GM08714 (cell line): Measurements from ENCODE around the gene ZNF337.
"Not testable (repeated sequence)": the region's sequence is repeated elsewhere in the genome, so short reads cannot be mapped to it uniquely, and the experiment has no call there.

Experiments
- H3K4me3 ChIP-seq: fragments of 200-500 bp; sonication (Bioruptor generic); 2 replicates; pipeline ENCODE4 v1.5.1; 2014; ENCODE audit warnings: mild to moderate bottlenecking, low read length, inconsistent platforms
- ZNF274 ChIP-seq: IDR thresholded peaks from 2 replicates; pipeline ENCODE4 v1.6.1; 2012; ENCODE audit warnings: mild to moderate bottlenecking, low read depth, low read length

The ZNF337 gene

DNA sequence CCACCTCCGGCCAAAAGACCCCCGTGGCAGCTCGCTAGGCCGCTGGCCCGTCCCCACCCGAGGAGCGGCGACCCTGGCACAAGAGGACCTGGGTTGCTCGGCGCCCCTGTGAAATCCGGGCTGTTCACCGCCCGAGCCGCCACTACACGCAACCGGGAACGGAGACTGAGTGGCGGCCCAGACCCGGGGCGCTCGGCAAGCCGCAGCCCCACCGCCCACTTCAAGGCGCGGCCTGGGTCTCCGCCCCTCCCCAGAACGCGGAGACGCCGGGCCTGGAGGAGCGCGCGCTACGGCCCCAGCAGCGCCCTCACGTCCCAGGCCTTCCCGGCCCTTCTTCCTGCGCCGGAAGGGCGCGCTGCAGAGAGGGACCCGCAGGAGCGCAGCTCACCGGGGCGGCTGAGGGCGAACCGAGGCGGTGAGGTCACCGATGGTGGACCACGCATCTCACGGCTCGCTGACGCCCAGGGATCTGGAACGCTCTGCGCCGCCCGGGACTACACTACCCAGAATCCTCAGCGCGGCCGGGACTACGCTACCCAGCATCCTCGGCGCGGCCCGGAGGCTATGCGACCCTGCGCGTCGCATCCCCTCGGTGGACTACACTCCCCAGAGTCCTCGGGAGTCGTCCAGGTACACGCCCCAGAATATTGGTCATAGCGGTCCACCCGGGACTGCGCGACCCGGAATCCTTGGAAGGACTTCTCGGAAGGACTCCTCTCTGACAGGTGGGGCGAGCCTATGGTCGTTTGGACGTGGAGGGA is at the start of gene ZNF337:
TSS of gene ZNF337 (minus strand) at position 483 of the 761 bp plus-strand sequence. CDS start 10,436 bp downstream, outside the sequence.
- peak within 1 kb of the TSS; percentile 84 for H3K4me3 ChIP-seq
- no peak for TF ChIP-seq ZNF274

GRCh38 chr20:25745738-25746137 is 49.1 kb upstream of the ZNF337 start:
- H3K4me3 ChIP-seq: no peak overlapping the region
- TF ChIP-seq ZNF274: no peak

DNA sequence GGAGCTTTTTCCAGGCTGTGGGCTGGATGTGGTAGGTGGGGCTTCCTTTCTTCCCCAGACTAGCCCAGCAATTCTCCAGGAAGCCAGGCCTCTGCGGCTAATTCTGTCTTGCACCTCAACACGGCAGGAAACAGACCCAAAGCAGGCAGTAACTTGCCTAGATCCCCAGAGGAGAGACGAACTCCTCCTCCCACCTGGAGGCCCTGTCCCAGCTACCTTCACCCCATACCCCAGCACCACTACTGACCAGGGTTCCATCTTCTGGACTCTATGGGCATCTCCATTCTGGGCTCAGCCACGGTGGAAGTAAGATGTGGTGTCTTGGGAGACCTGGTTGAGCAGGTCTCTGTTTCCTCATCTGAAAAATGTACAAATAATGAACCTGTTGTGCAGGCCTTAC is 48.4 kb upstream of the ZNF337 start:
- no peak overlapping the region for H3K4me3 ChIP-seq
- no peak for TF ChIP-seq ZNF274

DNA sequence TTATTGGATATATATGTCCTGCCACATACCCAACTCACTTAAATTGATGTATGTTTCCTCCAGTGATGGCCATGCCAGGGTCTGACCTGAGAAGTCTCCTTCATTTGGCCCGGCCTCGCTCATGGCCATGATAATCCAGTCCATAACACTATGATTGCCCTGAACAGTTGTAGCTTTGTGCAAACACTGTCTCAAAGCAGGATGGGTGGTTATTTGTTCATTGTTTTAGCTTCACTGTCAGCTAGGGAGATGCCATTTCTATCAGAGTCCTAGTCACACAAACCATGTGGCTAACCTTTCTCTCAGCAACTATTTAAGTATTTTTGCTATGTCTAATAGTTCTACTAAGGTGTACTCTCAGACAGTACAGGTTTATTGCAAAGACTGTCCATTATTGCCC is 47.6 kb upstream of the ZNF337 start:
- no peak overlapping the region for H3K4me3 ChIP-seq
- TF ChIP-seq ZNF274: no peak

DNA sequence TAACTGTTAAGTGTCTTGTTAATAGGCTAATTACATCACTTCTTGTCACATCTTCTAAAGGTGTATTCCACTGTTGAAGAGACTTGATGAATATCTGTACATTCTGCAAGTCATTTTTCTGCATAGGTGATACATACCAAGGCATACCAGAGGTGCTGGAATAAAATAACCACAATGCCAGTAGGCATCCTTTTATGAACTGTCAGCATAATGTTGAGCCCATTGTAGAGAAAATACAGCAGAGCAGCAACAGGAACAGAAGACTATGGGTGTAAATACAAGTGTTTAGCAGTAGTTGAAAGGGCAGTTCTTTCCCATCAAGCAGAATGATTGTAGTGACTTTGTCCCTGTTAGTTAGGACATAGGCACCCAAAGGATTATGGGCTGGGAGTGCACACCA is 44.4 kb upstream of the ZNF337 start:
- no peak overlapping the region for H3K4me3 ChIP-seq
- TF ChIP-seq ZNF274: no peak

- no peak for TF ChIP-seq ZNF274
Observed at GRCh38 chr20:25739615-25740320, 43.1 kb upstream of the ZNF337 start.

DNA sequence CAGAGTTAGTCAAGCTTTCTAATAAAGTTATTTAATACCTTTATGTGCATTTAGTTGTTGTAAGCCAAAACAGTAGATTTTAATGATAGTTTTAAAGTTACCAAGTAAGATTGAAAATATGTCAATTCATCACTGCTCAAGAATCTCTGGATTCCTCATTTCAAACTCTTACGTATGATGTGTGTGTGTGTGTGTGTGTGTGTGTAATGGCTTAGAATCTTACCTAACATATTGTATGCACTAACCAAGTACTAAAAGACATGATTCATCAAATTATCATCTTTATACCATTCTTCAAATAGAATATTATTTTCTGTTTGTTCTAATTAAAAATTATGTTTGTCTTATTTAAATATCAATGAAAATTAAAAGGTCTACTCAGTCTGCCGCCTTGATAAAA is 41.5 kb upstream of the ZNF337 start:
- no peak for TF ChIP-seq ZNF274
- no peak overlapping the region for H3K4me3 ChIP-seq

More at GRCh38 chr20:25739615-25740320, 43.1 kb upstream of the ZNF337 start:
- no peak overlapping the region for H3K4me3 ChIP-seq

GRCh38 chr20:25733903-25734302 is 37.2 kb upstream of the ZNF337 start:
- no peak overlapping the region for H3K4me3 ChIP-seq
- TF ChIP-seq ZNF274: no peak

DNA sequence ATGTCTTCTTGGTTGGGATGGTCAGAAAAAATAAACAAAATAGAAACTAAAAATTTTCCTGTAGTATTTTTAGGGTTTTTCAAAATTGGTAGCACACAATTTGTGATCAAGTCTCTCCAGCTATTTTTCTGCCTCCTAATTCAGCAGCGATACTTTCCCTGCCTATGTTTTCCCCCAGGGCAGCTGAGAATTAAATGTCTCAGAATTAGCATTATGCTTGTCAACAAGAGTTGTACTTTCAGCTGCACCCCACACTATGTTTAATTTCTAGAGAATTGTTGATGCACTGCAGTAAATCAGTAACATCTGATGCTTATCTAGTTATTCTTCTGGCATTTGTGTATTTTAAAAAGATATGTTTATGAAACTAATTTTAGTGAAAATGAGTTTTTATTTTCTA is 34.2 kb upstream of the ZNF337 start:
- TF ChIP-seq ZNF274: no peak
- no peak overlapping the region for H3K4me3 ChIP-seq

- H3K4me3 ChIP-seq: no peak overlapping the region
- no peak for TF ChIP-seq ZNF274
Observed at GRCh38 chr20:25726357-25726756, 29.7 kb upstream of the ZNF337 start.

DNA sequence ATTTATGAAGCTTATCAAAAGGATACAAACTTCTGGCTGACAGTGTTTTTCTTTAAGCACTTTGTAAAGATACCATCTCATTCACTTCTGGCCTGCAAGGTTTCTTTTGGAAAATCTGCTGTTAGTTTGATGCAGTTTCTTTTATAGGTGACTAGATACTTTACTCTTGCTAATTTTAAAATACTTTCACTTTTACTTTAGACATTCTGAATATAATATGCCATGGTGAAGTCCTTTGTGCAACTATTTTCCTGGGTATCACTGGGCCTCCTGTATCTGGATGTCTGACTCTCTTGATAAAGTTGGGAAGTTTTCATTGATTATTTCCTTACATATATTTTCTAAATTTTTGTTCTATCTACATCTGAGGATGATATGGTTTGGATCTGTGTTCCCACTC is 29.0 kb upstream of the ZNF337 start:
- H3K4me3 ChIP-seq: no peak overlapping the region
- TF ChIP-seq ZNF274: no peak

GRCh38 chr20:25723975-25724374 is 27.3 kb upstream of the ZNF337 start:
- no peak for TF ChIP-seq ZNF274
- H3K4me3 ChIP-seq: no peak overlapping the region

DNA sequence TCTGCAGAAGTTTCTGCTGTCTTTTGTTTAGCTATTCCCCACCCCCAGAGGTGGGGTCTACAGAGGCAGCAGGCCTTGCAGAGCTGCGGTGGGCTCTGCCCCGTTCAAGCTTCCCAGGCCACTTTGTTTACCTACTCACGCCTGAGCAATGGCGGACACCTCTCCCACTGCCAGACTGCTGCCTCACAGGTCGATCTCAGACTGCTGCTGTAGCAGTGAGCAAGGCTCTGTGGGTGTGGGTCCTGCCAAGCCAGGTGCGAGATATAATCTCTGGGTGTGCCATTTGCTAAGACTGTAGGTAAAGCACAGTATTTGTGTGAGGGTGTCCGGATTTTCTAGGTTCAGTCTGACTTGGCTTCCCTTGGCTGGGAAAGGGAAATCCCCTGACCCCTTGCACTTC is 23.6 kb upstream of the ZNF337 start:
- H3K4me3 ChIP-seq: no peak overlapping the region
- TF ChIP-seq ZNF274: no peak

DNA sequence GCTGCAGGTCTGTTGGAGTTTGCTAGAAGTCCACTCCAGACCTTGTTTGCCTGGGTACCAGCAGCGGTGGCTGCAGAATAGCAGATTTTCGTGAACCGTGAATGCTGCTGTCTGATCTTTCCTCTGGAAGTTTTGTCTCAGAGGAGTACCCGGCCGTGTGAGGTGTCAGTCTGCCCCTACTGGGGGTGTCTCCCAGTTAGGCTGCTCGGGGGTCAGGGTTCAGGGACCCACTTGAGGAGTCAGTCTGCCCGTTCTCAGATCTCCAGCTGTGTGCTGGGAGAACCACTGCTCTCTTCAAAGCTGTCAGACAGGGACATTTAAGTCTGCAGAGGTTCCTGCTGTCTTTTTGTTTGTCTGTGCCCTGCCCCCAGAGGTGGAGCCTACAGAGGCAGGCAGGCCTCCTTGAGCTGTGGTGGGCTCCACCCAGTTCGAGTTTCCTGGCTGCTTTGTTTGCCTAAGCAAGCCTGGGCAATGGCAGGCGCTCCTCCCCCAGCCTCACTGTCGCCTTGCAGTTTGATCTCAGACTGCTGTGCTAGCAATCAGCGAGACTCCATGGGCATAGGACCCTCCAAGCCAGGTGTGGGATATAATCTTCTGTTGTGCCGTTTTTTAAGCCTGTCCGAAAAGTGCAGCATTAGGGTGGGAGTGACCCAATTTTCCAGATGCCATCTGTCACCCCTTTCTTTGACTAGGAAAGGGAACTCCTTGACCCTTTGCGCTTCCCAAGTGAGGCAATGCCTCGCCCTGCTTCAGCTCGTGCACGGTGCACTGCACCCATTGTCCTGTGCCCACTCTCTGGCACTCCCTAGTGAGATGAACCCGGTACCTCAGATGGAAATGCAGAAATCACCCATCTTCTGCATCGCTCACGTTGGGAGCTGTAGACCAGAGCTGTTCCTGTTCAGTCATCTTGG is 22.5 kb upstream of the ZNF337 start:
- H3K4me3 ChIP-seq: not testable (repeated sequence)
